ENCODE measurements around the gene SERPINB13. TPM values are rescaled to one million over a fixed set of nuclear protein-coding genes. Genes with fewer than 3 reads are reported as not detected.

SERPINB13 gene
- total and polyA plus RNA-seq, 3 donors from 2014 or later = not detected

DNA sequence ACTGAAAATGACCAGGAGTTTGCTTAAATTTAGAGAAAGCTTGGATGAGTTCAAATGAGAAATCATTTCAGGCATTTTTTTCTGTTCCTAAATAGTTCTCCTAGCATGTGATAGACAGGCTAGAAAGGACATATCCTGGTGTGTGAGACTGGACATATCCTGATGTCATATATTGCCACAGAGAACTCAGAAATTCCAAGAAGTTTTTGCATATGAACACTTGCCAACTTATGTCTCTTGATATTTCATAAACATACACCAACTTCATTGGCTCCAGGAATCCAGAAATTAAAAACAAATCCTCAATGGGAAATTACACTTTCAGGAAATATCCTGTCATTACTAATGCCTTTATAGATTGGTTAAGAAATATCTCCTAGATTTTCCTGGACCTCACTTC is 59.8 kb downstream of the SERPINB13 start:
- no peak overlapping the region for H3K27ac ChIP-seq
- no peaks in the 10 kb centered on the region for H3K9me3 ChIP-seq
- intact Hi-C loops (cut with DNase I; ENCODE audit: low total_unique reads) = no loop called here
- H3K4me3 ChIP-seq = no peak overlapping the region
- DNase-seq = no peak
- no peaks in the 10 kb centered on the region for H3K27me3 ChIP-seq
- no peaks in the 10 kb centered on the region for H3K36me3 ChIP-seq (ENCODE audit: low read depth, missing control alignments)
- TF ChIP-seq CTCF (IDR thresholded peaks at IDR 0.05) (no peak), POLR2A (IDR thresholded peaks at IDR 0.05) (no peak)
- no peaks in the 10 kb centered on the region for H3K4me1 ChIP-seq

GRCh38 chr18:63648241-63648640 is 61.1 kb downstream of the SERPINB13 start:
- no peaks in the 10 kb centered on the region for H3K4me1 ChIP-seq
- no peak for DNase-seq
- H3K9me3 ChIP-seq = no peaks in the 10 kb centered on the region
- no peak overlapping the region for H3K27ac ChIP-seq
- intact Hi-C loops (cut with DNase I; ENCODE audit: low total_unique reads) = no loop called here
- no peak for TF ChIP-seq POLR2A (IDR thresholded peaks at IDR 0.05)
- no peak for TF ChIP-seq CTCF (IDR thresholded peaks at IDR 0.05)
- H3K27me3 ChIP-seq = no peaks in the 10 kb centered on the region
- no peaks in the 10 kb centered on the region for H3K36me3 ChIP-seq (ENCODE audit: low read depth, missing control alignments)
- WGBS, 2 donors = 64 to 68% methylated on average over 7 of the region's 7 CpGs
- H3K4me3 ChIP-seq = no peak overlapping the region

Other genes starting within 250 kb of the SERPINB13 start
- gene KDSR, start 220.1 kb upstream of the SERPINB13 start, total RNA-seq = 10 to 100 TPM; 41.7 to 64.1 TPM
- gene KDSR, start 220.1 kb upstream of the SERPINB13 start, polyA plus RNA-seq (ENCODE audit: insufficient read depth, low read depth, low replicate concordance) = 30.2 TPM
- gene VPS4B, start 164.9 kb upstream of the SERPINB13 start, total RNA-seq = 10 to 100 TPM; 25.6 to 30.9 TPM
- gene VPS4B, start 164.9 kb upstream of the SERPINB13 start, polyA plus RNA-seq (ENCODE audit: insufficient read depth, low read depth, low replicate concordance) = 36.0 TPM
- gene SERPINB5, start 110.4 kb upstream of the SERPINB13 start, total RNA-seq = 1 to 10 TPM; 1.7 to 8.1 TPM
- gene SERPINB5, start 110.4 kb upstream of the SERPINB13 start, polyA plus RNA-seq (ENCODE audit: insufficient read depth, low read depth, low replicate concordance) = 15.6 TPM
- under 1 TPM; 0.56 to 0.94 TPM for gene SERPINB12, start 45.0 kb upstream of the SERPINB13 start, total RNA-seq
- 1.1 TPM for gene SERPINB12, start 45.0 kb upstream of the SERPINB13 start, polyA plus RNA-seq (ENCODE audit: insufficient read depth, low read depth, low replicate concordance)
- under 1 TPM in 1 of 2 donors, not detected in 1; 0.24 TPM for gene SERPINB4, start 56.9 kb downstream of the SERPINB13 start, total RNA-seq
- gene SERPINB4, start 56.9 kb downstream of the SERPINB13 start, polyA plus RNA-seq (ENCODE audit: insufficient read depth, low read depth, low replicate concordance) = 0.90 TPM
- gene SERPINB3, start 74.5 kb downstream of the SERPINB13 start, total RNA-seq = 1 to 10 TPM in 1 of 2 donors, under 1 TPM in 1; 0.74 to 1.1 TPM
- 2.4 TPM for gene SERPINB3, start 74.5 kb downstream of the SERPINB13 start, polyA plus RNA-seq (ENCODE audit: insufficient read depth, low read depth, low replicate concordance)
- 1 to 10 TPM in 1 of 2 donors, under 1 TPM in 1; 0.50 to 2.0 TPM for gene SERPINB11, start 115.6 kb downstream of the SERPINB13 start, total RNA-seq
- gene SERPINB11, start 115.6 kb downstream of the SERPINB13 start, polyA plus RNA-seq (ENCODE audit: insufficient read depth, low read depth, low replicate concordance) = 0.34 TPM
- under 1 TPM in 1 of 2 donors, not detected in 1; 0.25 TPM for gene SERPINB7, start 188.1 kb downstream of the SERPINB13 start, total RNA-seq
- 0.16 TPM for gene SERPINB7, start 188.1 kb downstream of the SERPINB13 start, polyA plus RNA-seq (ENCODE audit: insufficient read depth, low read depth, low replicate concordance)